Measurements from ENCODE around the gene AFAP1L1.
"Not testable (repeated sequence)": the region's sequence is repeated elsewhere in the genome, so short reads cannot be mapped to it uniquely, and the experiment has no call there.

AFAP1L1 gene

GRCh38 chr5:149376711-149377447 is 105.2 kb downstream of the AFAP1L1 start:
- DNase-seq = no peak

- no peak for DNase-seq
Observed at GRCh38 chr5:149378241-149378820, 106.7 kb downstream of the AFAP1L1 start.

GRCh38 chr5:149379177-149379761 is 107.6 kb downstream of the AFAP1L1 start, which contains the start of gene IL17B:
Gene IL17B, minus strand, starts transcription at chr5:149379292. Its CDS starts 67 bp downstream, at chr5:149379225.
- no peak for DNase-seq

GRCh38 chr5:149379818-149380374 is 108.2 kb downstream of the AFAP1L1 start:
- no peak for DNase-seq

GRCh38 chr5:149380466-149381121 is 108.9 kb downstream of the AFAP1L1 start:
- DNase-seq = no peak

GRCh38 chr5:149381261-149381985 is 109.8 kb downstream of the AFAP1L1 start:
- DNase-seq = no peak

GRCh38 chr5:149381986-149382338 is 110.3 kb downstream of the AFAP1L1 start:
- DNase-seq = peak; percentile 65

GRCh38 chr5:149382517-149383220 is 111.0 kb downstream of the AFAP1L1 start:
- DNase-seq = no peak

GRCh38 chr5:149383399-149383798 is 111.7 kb downstream of the AFAP1L1 start:
- DNase-seq = no peak

- no peak for DNase-seq
Observed at GRCh38 chr5:149386166-149386565, 114.5 kb downstream of the AFAP1L1 start.

GRCh38 chr5:149387081-149387631 is 115.5 kb downstream of the AFAP1L1 start:
- DNase-seq = no peak

GRCh38 chr5:149387982-149388381 is 116.3 kb downstream of the AFAP1L1 start:
- DNase-seq = no peak

- DNase-seq = no peak
Observed at GRCh38 chr5:149388498-149389190, 117.0 kb downstream of the AFAP1L1 start.

- DNase-seq = no peak
Observed at GRCh38 chr5:149389552-149390495, 118.2 kb downstream of the AFAP1L1 start.

- DNase-seq = not testable (repeated sequence)
Observed at GRCh38 chr5:149391076-149391475, 119.4 kb downstream of the AFAP1L1 start.
